Prostate gland (tissue), 2 donors: ENCODE data around the gene PMS1.

Experiments used
- CTCF ChIP-seq, 4 experiments: fragments of 200-600 bp in 2 of 4; fragments of 450-650 bp in 2 of 4; sonication (generic) in 2 of 4; IDR thresholded peaks; 1 replicate in 3 of 4; 2 replicates in 1 of 4; pipeline ENCODE4 v1.5.1; 2016 to 2019; ENCODE audit warnings: antibody characterized with exemption in 4 of 4, mild to moderate bottlenecking in 2 of 4, moderate library complexity in 2 of 4
- POLR2A ChIP-seq: fragments of 450-650 bp; IDR thresholded peaks from one replicate; pipeline ENCODE4 v1.6.1; 2016; ENCODE audit warnings: antibody characterized with exemption, mild to moderate bottlenecking
- POLR2AphosphoS5 ChIP-seq: sonication (generic); formaldehyde crosslinking; IDR thresholded peaks from one replicate; pipeline ENCODE4 v1.6.1; 2017; ENCODE audit warnings: antibody characterized with exemption

- TF ChIP-seq CTCF (IDR thresholded peaks at IDR 0.05) (no peak), POLR2A (no peak), POLR2AphosphoS5 (no peak)
Measured at GRCh38 chr2:189826039-189826438, 41.8 kb downstream of the PMS1 start.
